Forelimb muscle (tissue), 1 donor: ENCODE measurements around the gene CABP7. TPM values are rescaled to one million over a fixed set of nuclear protein-coding genes. Genes with fewer than 3 reads are reported as not detected.
"Not testable (repeated sequence)": the region's sequence is repeated elsewhere in the genome, so short reads cannot be mapped to it uniquely, and the experiment has no call there.

Experiments
- DNase-seq: peaks from one replicate; pipeline ENCODE4 v3.0.0-alpha.2; 2013; ENCODE audit warnings: low read depth
- polyA plus RNA-seq: library from polyadenylated mRNA; unstranded; fragments of 120-200 nt; gene quantifications from one replicate; pipeline ENCODE4 v1.2.1, GENCODE V29; 2013; ENCODE audit not compliant: insufficient read length

The CABP7 gene
- polyA plus RNA-seq, 1 donor, result 0.14 TPM

DNA sequence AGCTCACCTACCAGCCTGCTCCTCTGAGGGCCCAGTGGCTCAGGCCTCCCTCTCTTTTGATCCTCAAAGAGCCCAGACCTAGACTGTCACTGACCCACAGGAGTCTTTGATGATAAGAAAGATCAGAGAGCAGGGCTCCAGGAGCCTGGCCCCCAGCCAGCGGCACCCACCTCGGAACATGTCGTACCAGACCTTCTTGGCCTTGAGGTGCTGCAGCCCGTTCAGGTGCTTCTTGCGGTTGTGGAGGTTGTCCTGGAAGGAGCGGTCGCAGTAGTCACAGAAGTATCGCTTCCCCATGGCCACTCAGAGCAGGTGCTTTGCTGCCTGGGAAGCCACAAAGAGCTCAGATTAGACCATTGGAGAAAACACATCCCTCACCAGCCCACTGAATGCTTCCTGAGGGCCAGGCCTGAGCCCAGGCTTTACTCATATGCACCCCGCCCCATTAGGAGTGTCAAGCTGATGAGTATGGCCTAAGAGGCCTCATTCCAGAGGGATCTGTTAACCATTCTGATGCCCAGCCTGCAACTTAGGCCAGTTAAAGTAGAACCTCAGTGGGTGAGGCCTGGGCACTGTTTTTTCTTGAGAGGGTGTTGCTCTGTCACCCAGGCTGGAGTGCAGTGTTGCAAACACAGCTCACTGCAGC is 28.6 kb downstream of the CABP7 start:
- DNase-seq, result no peak

GRCh38 chr22:29750029-29750428 is 30.2 kb downstream of the CABP7 start:
- DNase-seq, result no peak

- DNase-seq, result no peak
These were observed 31.0 kb downstream of the CABP7 start for GRCh38 chr22:29750559-29751538.

- DNase-seq, result no peak
These were observed 31.9 kb downstream of the CABP7 start for GRCh38 chr22:29751669-29752068.

DNA sequence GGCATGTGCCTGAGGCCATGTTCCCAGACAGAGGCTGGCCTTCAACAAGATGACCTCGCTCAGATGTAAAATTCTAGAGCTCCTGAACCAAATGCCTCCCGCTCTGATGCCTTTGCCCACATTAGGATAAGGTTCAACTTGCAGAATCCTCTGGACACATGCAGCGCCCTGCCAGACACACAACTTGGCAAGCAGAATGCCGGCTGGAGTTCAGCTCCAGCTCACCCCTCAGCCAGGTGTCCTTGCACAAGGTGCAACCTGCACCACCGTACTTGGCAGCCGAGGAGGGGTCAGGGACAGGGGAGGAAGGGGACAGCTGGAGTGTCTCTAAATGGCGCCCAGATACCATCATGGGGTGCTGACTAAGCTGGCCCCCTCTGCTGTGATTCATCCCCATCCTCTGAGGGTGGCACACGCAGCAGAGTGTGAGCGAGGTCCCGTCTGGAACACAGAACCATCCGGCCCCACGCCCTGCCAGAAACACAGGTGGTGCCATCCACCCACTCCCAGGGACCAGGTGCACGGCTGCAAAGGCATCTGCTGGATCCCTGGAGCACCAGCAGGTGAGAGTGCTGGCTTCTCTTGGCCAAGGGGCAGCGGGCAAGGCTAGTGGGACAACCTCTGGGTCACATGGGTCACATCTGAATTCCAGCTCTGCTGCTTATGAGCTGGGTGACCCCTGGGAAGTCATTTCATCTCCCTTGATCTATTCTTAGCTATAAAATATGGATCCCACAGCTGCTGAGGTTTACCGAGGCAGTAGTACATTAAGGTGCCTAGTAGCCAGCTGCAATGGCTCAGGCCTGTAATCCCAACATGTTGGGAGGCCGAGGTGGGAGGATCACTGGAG is 34.2 kb downstream of the CABP7 start:
- DNase-seq, result no peak

- DNase-seq, result not testable (repeated sequence)
These were observed 35.0 kb downstream of the CABP7 start for GRCh38 chr22:29754658-29755395.

GRCh38 chr22:29755889-29756288 is 36.1 kb downstream of the CABP7 start:
- DNase-seq, result no peak

DNA sequence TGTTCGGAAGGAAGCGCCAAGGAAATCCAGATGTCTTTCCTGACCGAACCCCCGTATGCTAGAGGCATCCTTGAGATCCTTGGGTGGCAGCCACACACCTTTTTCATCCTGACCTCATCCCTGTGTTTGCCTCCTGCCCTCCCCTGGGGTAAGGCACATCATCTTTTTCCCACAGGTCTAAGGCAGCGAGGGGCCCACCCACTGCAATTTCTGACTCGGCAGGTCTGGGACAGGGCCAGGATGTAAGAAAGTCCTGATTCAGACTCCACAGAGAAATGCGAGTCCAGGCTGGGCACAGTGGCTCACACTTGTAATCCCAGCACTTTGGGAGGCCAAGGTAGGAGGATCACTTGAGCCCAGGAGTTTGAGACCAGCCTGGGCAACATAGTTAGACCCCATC is 36.5 kb downstream of the CABP7 start:
- no peak for DNase-seq

- no peak for DNase-seq
These were observed 37.3 kb downstream of the CABP7 start for GRCh38 chr22:29757096-29757495.

- DNase-seq, result no peak
These were observed 38.3 kb downstream of the CABP7 start for GRCh38 chr22:29758068-29758622.

DNA sequence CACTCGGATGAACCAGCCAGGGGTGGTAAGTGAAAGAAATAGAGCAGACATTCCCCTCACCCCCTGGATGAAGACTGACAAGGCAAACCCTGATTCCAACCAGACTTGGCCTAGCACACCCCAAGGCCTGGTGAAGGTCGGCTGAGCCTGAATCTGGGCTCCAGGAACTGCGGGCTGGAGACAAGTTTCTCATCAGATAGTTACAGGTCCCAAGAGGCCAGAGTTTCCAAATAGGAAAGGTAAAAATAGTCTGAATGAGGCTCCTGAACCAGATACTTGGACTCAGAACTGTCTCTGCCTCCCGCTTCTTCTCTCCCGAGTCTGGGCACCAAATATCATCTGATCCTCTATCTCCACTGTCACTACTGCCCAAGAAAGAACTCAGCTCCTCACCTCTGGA is 39.2 kb downstream of the CABP7 start:
- DNase-seq, result no peak

GRCh38 chr22:29762263-29762662 is 42.5 kb downstream of the CABP7 start:
- DNase-seq, result no peak

GRCh38 chr22:29765905-29766631 is 46.3 kb downstream of the CABP7 start:
- no peak for DNase-seq

GRCh38 chr22:29766632-29767170 is 46.9 kb downstream of the CABP7 start, which contains the start of gene ZMAT5:
TSS of gene ZMAT5 (minus strand) at chr22:29767007. CDS start at chr22:29748544, 18,463 bp downstream.
- peak; percentile 91 for DNase-seq

GRCh38 chr22:29767171-29768051 is 47.6 kb downstream of the CABP7 start, which contains the start of gene UQCR10:
TSS of gene UQCR10 (plus strand) at chr22:29767369. CDS start at chr22:29767399, 30 bp downstream.
- DNase-seq, result peak; percentile 70

DNA sequence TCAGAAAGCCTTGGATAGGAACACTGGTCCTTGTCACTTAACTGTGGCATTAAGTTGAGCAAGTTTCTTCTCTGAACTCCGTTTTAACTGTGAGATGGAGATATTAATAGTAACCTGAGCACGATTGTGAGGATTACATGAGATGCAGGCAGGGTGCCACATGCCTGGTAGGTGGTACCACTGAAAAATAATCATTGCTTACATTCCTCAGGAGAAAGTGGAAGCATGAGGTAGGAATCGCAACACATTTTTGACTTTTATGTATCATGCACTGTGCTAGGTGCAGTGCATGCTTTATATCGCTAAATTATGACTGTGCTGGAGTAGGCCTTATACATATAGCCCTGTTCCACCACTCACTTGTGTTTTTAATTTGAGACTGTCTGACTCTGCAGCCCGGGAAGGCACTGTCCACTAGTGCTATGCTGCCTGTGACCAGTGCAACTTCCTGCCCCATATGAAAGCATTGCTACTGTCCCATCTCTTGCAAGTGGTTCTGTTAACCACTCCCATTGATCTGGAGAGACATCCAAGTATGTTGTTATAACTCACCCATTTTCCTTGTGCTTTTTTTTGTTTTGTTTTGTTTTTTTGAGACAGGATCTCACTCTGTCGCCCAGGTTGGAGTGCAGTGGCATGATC is 48.4 kb downstream of the CABP7 start:
- DNase-seq, result no peak

GRCh38 chr22:29769723-29770321 is 50.0 kb downstream of the CABP7 start:
- no peak for DNase-seq

DNA sequence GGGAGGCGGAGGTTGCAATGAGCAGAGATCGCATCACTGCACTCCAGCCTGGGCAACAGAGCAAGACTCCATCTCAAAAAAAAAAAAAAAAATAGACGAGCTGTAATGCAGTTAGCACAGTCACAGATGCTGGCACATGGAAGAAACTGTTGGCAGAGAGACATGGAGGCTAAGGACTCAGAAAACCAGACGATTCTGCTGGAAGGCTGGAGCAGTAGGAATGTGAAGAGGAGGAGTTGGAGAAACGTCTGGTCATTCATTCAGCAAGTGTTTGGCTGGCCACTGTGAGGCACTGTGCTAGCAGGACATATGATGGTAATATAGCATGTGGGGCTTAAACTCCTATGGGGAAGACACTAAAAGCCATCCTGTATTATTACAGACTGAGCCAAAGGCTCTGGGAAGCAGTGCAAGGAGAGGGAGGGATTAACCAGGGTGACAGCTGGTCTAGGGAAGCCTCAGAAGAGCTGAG is 52.4 kb downstream of the CABP7 start:
- DNase-seq, result peak; percentile 39
